T-helper 2 cell treated with Interferon-gamma antibody and Interleukin-4, amounts not matched to agents 5 μg/mL and 100 μg/mL, for 36 hours (primary cell): ENCODE results near the gene ATXN8OS.

Source experiments
- DNase-seq: peaks from one replicate; pipeline ENCODE4 v3.0.0; 2021; ENCODE audit warnings: low spot score
- H3K27ac Mint-ChIP-seq: one replicate; pipeline ENCODE4 v1.8.0; 2021; ENCODE audit warnings: mild to moderate bottlenecking, mixed read lengths
- H3K27me3 Mint-ChIP-seq: one replicate; pipeline ENCODE4 v1.8.0; 2021; ENCODE audit warnings: low read depth, mixed read lengths
- H3K36me3 Mint-ChIP-seq: one replicate; pipeline ENCODE4 v1.8.0; 2021; ENCODE audit warnings: low read depth, mixed read lengths
- H3K4me1 Mint-ChIP-seq: one replicate; pipeline ENCODE4 v1.8.0; 2021; ENCODE audit warnings: low read depth, mixed read lengths
- H3K4me3 Mint-ChIP-seq: one replicate; pipeline ENCODE4 v1.8.0; 2022; ENCODE audit warnings: mild to moderate bottlenecking, moderate library complexity, mixed read lengths
- H3K9me3 Mint-ChIP-seq: one replicate; pipeline ENCODE4 v1.8.0; 2021; ENCODE audit warnings: mixed read lengths

Gene ATXN8OS

DNA sequence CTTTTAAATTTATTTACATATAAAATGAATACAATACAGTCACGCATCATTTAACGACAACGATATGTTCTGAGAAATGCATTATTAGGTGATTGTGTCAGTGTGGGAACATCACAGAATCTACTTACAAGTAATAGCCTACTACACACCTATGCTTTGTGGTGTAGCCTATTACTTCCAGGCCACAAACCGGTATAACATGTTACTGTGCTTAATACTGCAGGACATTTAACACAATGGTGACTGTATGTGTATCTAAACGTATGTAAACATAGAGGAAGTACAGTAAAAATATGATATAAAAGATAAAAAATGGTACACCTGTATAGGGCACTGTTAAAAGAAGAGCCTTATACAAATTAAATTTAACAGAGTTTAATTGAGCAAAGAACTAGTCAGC is 63.1 kb downstream of the ATXN8OS start:
- Mint-ChIP-seq H3K4me3 (no peak overlapping the region), H3K9me3 (peaks cover 23% of the 10 kb centered on the region), H3K27ac (no peak overlapping the region), H3K4me1 (no peaks in the 10 kb centered on the region), H3K27me3 (no peaks in the 10 kb centered on the region), H3K36me3 (no peaks in the 10 kb centered on the region)
- DNase-seq: no peak

DNA sequence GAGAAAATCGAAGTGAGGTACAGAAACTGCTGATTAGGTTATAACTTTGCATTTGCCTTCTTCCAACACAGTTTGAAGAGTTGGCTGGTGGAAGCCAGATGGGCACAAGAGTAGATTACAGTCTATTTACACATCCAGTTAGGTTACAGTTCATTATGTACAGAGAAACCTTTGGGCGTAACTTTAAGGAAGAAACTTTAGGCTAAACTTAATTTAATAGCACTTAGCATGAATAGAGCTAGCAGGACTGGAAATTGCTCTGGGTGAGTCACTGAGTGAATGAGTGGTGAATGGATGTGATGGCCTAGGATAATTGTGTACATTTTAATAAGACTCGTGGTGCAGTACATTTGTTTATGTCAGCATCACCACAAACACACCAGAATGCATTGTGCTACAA is 63.5 kb downstream of the ATXN8OS start:
- no peak overlapping the region for H3K27ac Mint-ChIP-seq
- H3K36me3 Mint-ChIP-seq: no peaks in the 10 kb centered on the region
- H3K4me3 Mint-ChIP-seq: no peak overlapping the region
- H3K27me3 Mint-ChIP-seq: no peaks in the 10 kb centered on the region
- H3K4me1 Mint-ChIP-seq: no peaks in the 10 kb centered on the region
- DNase-seq: no peak
- peaks cover 24% of the 10 kb centered on the region for H3K9me3 Mint-ChIP-seq

DNA sequence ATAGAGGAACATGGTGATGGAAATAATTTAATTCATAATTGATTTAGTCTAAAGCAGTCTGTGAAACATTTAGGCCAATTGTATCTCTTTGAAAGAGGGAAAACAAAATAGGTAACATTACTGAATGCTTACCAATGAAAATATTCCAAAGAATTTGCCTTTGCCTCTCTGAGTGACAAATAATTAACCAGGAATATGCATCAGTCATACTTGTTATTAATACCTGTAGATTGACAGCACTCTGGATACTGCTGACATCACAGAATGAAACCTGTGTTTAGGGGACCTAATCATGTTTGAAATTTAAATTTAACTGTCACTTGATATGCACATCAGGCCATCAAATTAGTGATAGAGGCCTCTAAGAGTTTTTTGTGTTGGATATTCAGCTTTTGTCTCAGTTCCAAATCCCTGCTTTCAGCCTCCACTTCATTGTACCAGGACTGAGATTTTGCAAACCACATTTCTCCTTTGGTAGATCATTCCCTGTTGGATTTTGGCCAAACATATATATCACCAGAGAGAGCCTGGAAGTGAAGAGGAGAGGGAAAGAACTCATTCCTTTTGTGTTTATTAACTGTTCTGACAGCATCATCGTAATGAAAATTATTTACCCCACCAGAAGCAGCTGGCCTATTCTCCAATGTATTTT is 65.4 kb downstream of the ATXN8OS start:
- Mint-ChIP-seq H3K9me3 (peaks cover 29% of the 10 kb centered on the region), H3K27me3 (no peaks in the 10 kb centered on the region), H3K36me3 (no peaks in the 10 kb centered on the region), H3K4me1 (no peaks in the 10 kb centered on the region), H3K27ac (no peak overlapping the region), H3K4me3 (no peak overlapping the region)
- no peak for DNase-seq

DNA sequence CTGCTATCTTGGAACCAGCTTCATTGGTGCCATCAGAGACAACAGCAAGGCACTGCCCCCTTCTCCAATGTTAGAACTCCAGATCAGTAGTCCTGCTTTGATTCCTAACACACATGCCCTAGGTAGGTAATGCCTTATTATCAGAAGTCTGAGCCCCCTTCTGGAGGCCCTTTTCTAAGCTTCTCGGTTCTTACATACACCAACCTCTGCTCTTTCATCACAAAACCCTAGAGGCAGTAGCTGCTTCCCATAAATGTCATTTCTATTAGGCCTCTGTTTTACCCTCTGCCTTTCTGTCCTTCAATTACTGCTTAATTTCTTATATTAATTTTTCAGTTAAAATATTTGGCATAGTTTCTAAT is 66.0 kb downstream of the ATXN8OS start:
- no peaks in the 10 kb centered on the region for H3K36me3 Mint-ChIP-seq
- no peaks in the 10 kb centered on the region for H3K4me1 Mint-ChIP-seq
- H3K27me3 Mint-ChIP-seq: no peaks in the 10 kb centered on the region
- no peak overlapping the region for H3K4me3 Mint-ChIP-seq
- no peak for DNase-seq
- no peak overlapping the region for H3K27ac Mint-ChIP-seq
- H3K9me3 Mint-ChIP-seq: peaks cover 24% of the 10 kb centered on the region

DNA sequence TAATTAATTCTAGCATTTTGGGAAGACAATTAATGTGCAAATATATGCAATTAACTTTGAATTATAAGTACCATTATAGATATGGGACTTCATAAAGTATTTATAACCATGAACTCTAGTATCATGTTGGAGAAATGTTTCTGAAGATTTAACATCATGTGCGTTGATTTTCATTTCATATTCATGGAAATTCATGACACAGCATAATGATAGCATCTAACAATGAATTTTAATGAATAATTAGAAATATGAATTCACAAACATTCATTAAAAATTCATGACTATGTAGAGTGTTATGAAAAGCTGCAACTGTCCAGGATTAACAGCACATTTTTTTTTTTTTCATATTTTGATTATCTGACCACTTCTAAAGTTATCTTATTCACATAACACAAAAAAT is 70.7 kb downstream of the ATXN8OS start:
- no peak for DNase-seq
- Mint-ChIP-seq H3K9me3 (peaks cover 27% of the 10 kb centered on the region), H3K27me3 (no peaks in the 10 kb centered on the region), H3K27ac (no peak overlapping the region), H3K4me3 (no peak overlapping the region), H3K36me3 (no peaks in the 10 kb centered on the region), H3K4me1 (no peaks in the 10 kb centered on the region)
